HFF-Myc (cell line): ENCODE measurements around the gene PTPN11.
"Not testable (repeated sequence)": the region's sequence is repeated elsewhere in the genome, so short reads cannot be mapped to it uniquely, and the experiment has no call there.

ENCODE experiments used
- DNase-seq: peaks from one replicate; pipeline ENCODE4 v3.0.0-alpha.2; 2011; ENCODE audit warnings: low read depth; ENCODE audit errors: extremely low read depth
- H3K4me3 ChIP-seq: replicated peaks from 2 replicates; pipeline ENCODE4 v1.5.1; 2011; ENCODE audit warnings: low read depth, mild to moderate bottlenecking, control low read depth, low read length
- TF ChIP-seq, protein P1 (sequence below): IDR thresholded peaks from 2 replicates; pipeline ENCODE4 v1.5.1; 2012; ENCODE audit warnings: mild to moderate bottlenecking, low read depth, low read length, control low read depth; ENCODE audit errors: missing control alignments

PTPN11 gene

GRCh38 chr12:112401054-112401453, 17.7 kb upstream of the PTPN11 start:
- no peak overlapping the region for H3K4me3 ChIP-seq
- no peak for DNase-seq
- TF ChIP-seq, protein P1, sequence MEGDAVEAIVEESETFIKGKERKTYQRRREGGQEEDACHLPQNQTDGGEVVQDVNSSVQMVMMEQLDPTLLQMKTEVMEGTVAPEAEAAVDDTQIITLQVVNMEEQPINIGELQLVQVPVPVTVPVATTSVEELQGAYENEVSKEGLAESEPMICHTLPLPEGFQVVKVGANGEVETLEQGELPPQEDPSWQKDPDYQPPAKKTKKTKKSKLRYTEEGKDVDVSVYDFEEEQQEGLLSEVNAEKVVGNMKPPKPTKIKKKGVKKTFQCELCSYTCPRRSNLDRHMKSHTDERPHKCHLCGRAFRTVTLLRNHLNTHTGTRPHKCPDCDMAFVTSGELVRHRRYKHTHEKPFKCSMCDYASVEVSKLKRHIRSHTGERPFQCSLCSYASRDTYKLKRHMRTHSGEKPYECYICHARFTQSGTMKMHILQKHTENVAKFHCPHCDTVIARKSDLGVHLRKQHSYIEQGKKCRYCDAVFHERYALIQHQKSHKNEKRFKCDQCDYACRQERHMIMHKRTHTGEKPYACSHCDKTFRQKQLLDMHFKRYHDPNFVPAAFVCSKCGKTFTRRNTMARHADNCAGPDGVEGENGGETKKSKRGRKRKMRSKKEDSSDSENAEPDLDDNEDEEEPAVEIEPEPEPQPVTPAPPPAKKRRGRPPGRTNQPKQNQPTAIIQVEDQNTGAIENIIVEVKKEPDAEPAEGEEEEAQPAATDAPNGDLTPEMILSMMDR: no peak

DNA sequence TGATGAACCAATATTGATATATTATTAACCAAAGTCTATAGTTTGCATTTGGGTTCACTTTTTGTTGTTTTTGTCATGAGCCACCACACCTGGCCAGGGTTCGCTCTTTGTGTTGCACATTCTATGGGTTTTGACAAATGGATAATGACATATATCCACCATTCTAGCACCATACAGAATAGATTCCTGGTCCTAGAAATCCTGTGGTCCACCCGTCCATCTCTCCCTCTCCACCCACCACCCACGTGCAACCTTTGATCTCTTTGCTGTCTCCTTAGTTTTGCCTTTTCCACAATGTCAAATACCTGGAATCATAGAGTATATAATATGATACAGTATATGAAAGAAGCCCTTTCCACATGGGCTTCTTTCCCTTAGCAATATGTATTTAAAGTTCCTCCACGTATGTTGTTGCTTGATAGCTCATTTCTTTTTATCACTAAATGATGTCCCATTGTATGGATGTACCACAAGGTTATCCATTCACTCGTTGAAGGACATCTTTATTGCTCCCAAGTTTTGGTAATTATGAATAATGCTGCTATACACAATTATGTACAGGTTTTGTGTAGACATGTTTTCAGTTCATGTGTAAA, 16.7 kb upstream of the PTPN11 start:
- no peak overlapping the region for H3K4me3 ChIP-seq
- TF ChIP-seq, protein P1: no peak
- DNase-seq: no peak

GRCh38 chr12:112406519-112407488, 11.9 kb upstream of the PTPN11 start:
- no peak for DNase-seq
- H3K4me3 ChIP-seq: peak overlapping the region; percentile 97

GRCh38 chr12:112407683-112408082, 11.1 kb upstream of the PTPN11 start:
- not testable (repeated sequence) for DNase-seq
- peak overlapping the region; percentile 97 for H3K4me3 ChIP-seq

More at GRCh38 chr12:112406519-112407488, 11.9 kb upstream of the PTPN11 start:
- TF ChIP-seq, protein P1: no peak

DNA sequence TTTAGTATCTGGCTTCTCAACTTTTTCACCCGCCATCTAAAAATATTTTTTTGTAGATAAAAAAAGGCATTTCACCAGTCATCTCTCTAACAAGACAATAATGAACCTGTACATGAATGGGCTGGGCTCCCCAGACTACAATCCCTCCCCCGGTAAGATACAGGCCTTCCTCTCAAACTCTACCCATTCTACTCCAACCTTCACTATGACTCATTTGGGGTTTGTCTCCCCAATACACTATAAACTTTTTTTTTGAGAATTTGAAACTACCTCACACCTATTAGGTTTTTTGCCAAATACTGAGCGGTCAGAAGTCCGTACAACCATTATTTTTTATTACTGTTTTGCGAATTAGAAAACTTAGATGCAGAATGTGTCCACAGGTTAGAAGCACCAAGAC, 10.1 kb upstream of the PTPN11 start:
- no peak for DNase-seq
- TF ChIP-seq, protein P1: no peak
- H3K4me3 ChIP-seq: peak overlapping the region; percentile 97

DNA sequence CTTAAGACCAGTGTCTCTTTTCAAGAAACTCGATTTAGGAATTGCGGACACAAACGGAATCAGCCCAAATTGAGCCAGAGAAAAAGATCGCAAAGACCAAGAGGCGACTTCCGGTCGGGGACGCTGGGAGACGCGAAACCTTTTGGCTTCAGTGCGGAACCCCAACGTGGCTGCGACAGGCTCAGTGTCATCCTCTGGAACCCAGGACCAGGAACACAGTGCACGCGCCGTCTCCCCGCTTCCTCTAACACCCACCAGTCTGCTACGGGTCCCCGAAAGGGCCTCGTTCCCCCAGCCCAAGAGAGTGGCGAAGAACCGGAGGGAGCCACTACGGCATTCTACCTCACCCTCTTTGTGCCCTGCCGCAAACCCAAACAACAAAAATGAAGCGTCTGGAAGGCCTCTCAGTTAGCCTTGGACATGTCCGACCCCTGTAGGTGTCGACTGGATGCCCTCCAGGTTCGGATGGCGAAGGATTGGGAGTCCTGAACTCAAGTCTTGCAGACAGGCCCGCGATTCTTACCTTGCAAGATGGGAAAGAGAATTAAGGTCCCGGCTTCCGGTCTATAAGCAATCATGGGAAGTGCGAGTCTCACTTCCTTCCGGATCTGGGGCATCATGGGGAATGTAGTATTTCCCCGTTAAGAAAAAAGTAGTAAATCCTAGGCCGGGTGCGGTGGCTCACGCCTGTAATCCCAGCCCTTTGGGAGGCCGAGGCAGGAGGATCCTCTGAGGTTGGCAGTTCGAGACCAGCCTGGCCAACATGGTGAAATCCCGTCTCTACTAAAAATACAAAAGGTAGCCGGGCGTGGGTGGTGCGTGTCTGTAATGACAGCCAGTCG, 9.5 kb upstream of the PTPN11 start, which contains the start of gene RPL6:
Gene RPL6 (minus strand): TSS at position 542 of the 842 bp plus-strand sequence. CDS start 949 bp downstream, outside the sequence.
- DNase-seq: peak; percentile 89
- H3K4me3 ChIP-seq: peak within 1 kb of the TSS; percentile 97
- TF ChIP-seq, protein P1: no peak
